ENCODE data around the gene PKN1. TPM values are rescaled to one million over a fixed set of nuclear protein-coding genes. Genes with fewer than 3 reads are reported as not detected.

Gene PKN1
- total and polyA plus RNA-seq, 2 of the 4 experiments (the other 2 are of a cell fraction): 39.1 to 41.4 TPM

DNA sequence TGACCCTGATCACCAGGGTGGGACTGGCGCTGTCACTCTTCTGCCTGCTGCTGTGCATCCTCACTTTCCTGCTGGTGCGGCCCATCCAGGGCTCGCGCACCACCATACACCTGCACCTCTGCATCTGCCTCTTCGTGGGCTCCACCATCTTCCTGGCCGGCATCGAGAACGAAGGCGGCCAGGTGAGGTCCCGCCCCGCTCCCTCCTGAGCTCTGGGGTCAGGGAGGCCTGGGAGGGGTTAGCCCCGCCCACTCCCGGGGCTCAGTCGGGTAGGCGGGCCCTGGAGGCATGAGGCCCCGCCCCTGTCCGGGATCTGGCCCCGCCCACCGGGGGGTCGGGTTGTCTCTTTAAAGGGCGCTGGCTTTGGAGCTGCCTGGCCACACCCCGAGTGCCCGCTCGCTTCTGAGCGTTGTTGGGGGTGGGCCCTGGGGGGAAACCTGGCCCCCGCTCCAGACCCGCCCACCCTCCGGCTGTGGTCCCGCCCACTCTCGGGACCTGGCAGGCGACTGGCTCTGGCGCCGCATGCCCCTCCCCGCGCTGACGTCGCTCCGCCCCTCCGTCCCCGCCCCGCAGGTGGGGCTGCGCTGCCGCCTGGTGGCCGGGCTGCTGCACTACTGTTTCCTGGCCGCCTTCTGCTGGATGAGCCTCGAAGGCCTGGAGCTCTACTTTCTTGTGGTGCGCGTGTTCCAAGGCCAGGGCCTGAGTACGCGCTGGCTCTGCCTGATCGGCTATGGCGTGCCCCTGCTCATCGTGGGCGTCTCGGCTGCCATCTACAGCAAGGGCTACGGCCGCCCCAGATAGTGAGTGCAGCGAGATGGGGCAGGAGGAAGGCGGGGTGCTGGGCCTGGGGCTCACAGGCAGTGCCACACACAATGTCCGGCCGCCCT lies 27.1 kb upstream of the PKN1 start:
- in situ Hi-C loops (cut with MboI; ENCODE audit: low sequenced_read_pairs) (no loop called here), dilution Hi-C loops (cut with HindIII; ENCODE audit: low sequenced_read_pairs, unreplicated experiment) (no loop called here), intact Hi-C loops (cut with micrococcal nuclease) (loop anchor here (1.0 to 2.0 kb wide), 2 partner anchors 206 to 257 kb away; no protein-coding TSS in a partner anchor)
- no peak overlapping the region for H2BK15ac ChIP-seq (ENCODE audit: low read depth, low read length)
- no TSS peak for BruUV-seq (replicated peaks)
- POLR2A ChIA-PET (ENCODE audit: unreplicated experiment): no interaction called here
- peaks cover 25% of the 10 kb centered on the region for H4K20me1 ChIP-seq (ENCODE audit: insufficient read depth, low read length)
- H2BK5ac ChIP-seq (ENCODE audit: low read depth, low read length, poor library complexity, severe bottlenecking): no peak overlapping the region
- no peaks in the 10 kb centered on the region for H3K27me3 ChIP-seq (ENCODE audit: control insufficient read depth, insufficient read depth, low read length)
- H4K5ac ChIP-seq (ENCODE audit: low read depth, low read length): no peak overlapping the region
- no peak overlapping the region for H2BK20ac ChIP-seq (ENCODE audit: low read depth, low read length)
- peak overlapping the region; percentile 60 for H2AK5ac ChIP-seq (ENCODE audit: low read depth, low read length)
- DNase-seq (peak; percentile 73), ATAC-seq (ENCODE audit: low read depth) (peak; percentile 95)
- H3K4me2 ChIP-seq (ENCODE audit: low read depth, low read length): peak overlapping the region; percentile 12; the same call in 1 of the 2 replicates
- H3K4me3 ChIP-seq (ENCODE audit: insufficient read depth, low read depth, low read length): peak overlapping the region; percentile 7; the same call in 1 of the 2 replicates
- H4K91ac ChIP-seq (ENCODE audit: insufficient read depth, low read depth, low read length): no peak overlapping the region
- no peak overlapping the region for H3K18ac ChIP-seq (ENCODE audit: low read depth, low read length)
- no peak overlapping the region for H3K9ac ChIP-seq (ENCODE audit: low read depth, low read length)
- peaks cover 6% of the 10 kb centered on the region; the same call in 1 of the 2 replicates for H3K9me1 ChIP-seq (ENCODE audit: insufficient read depth, low read length)
- H2BK120ac ChIP-seq (ENCODE audit: low read depth, low read length): no peak overlapping the region
- H3K56ac ChIP-seq (ENCODE audit: extremely low read depth, insufficient read depth, low read length): no peak overlapping the region
- peaks cover 0 to 14% of the 10 kb centered on the region in 2 experiments; a peak in 2 of 4 replicates for H3K79me1 ChIP-seq (ENCODE audit: low read depth in 1 of 2, low read length in 2 of 2)
- peak overlapping the region in 1 of 2 experiments; percentile 67; a peak in 1 of 4 replicates for H4K8ac ChIP-seq (ENCODE audit: low read depth in 2 of 2, low read length in 2 of 2)
- WGBS, 2 experiments (ENCODE audit: extremely low coverage in 2 of 2, insufficient read length in 1 of 2): 22% methylated on average over 19 of the region's 61 CpGs; no CpG with 5 or more reads in 1 of the 2 experiments
- H3K4ac ChIP-seq (ENCODE audit: low read depth, low read length): no peak overlapping the region
- no peaks in the 10 kb centered on the region; the same call in 1 of the 2 replicates for H3K9me3 ChIP-seq (ENCODE audit: control insufficient read depth, insufficient read depth, low read length)
- no peak overlapping the region for H3K14ac ChIP-seq (replicated peaks; ENCODE audit: low read depth, low read length)
- CTCF ChIA-PET: interaction anchor here (0.6 to 1.6 kb wide), 6 partner anchors 8 to 269 kb away, joined by 3 to 7 read pairs (median 4); partner anchors contain the start of gene ASF1B
- no peaks in the 10 kb centered on the region for H3K4me1 ChIP-seq (ENCODE audit: control insufficient read depth, insufficient read depth, low read length)
- H3K36me3 ChIP-seq (ENCODE audit: control insufficient read depth, insufficient read depth, low read length): peaks cover 50% of the 10 kb centered on the region
- H3K27ac ChIP-seq (ENCODE audit: insufficient read depth, low read length): no peak overlapping the region
- peak overlapping the region; percentile 77 for H2AFZ ChIP-seq (replicated peaks; ENCODE audit: low read length, poor library complexity)
- H3K23ac ChIP-seq (ENCODE audit: low read depth, low read length): no peak overlapping the region; the same call in 1 of the 2 replicates
- peak overlapping the region; percentile 93 for H2AK9ac ChIP-seq (replicated peaks; ENCODE audit: low read depth, low read length, poor library complexity)
- TF ChIP-seq RCOR1 (IDR thresholded peaks at IDR 0.05; ENCODE audit: insufficient replicate concordance, low read length) (no peak), RAD21 (IDR thresholded peaks at IDR 0.05; ENCODE audit: low read length) (peak; percentile 79), NFE2L2 (IDR thresholded peaks at IDR 0.05; ENCODE audit: low read depth, low read length) (no peak), FOS (IDR thresholded peaks at IDR 0.05; ENCODE audit: low read depth, low read length) (no peak), SMC3 (IDR thresholded peaks at IDR 0.05; ENCODE audit: low read depth, low read length) (peak; percentile 66), CEBPB (IDR thresholded peaks at IDR 0.05; ENCODE audit: low read depth, low read length) (no peak), MAZ (IDR thresholded peaks at IDR 0.05; ENCODE audit: borderline replicate concordance, low read depth, low read length) (peak; percentile 89; the same call in 1 of the 2 replicates), CHD1 (IDR thresholded peaks at IDR 0.05; ENCODE audit: low read depth, low read length) (no peak), BHLHE40 (IDR thresholded peaks at IDR 0.05; ENCODE audit: low read depth, low read length) (no peak), POLR2A (IDR thresholded peaks at IDR 0.05; ENCODE audit: low read depth, low read length) (no peak)
- TF ChIP-seq, protein P1, sequence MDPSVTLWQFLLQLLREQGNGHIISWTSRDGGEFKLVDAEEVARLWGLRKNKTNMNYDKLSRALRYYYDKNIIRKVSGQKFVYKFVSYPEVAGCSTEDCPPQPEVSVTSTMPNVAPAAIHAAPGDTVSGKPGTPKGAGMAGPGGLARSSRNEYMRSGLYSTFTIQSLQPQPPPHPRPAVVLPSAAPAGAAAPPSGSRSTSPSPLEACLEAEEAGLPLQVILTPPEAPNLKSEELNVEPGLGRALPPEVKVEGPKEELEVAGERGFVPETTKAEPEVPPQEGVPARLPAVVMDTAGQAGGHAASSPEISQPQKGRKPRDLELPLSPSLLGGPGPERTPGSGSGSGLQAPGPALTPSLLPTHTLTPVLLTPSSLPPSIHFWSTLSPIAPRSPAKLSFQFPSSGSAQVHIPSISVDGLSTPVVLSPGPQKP (IDR thresholded peaks at IDR 0.05; ENCODE audit: borderline replicate concordance, low read depth, low read length): no peak
- TF ChIP-seq, protein P2, sequence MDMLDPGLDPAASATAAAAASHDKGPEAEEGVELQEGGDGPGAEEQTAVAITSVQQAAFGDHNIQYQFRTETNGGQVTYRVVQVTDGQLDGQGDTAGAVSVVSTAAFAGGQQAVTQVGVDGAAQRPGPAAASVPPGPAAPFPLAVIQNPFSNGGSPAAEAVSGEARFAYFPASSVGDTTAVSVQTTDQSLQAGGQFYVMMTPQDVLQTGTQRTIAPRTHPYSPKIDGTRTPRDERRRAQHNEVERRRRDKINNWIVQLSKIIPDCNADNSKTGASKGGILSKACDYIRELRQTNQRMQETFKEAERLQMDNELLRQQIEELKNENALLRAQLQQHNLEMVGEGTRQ (IDR thresholded peaks at IDR 0.05; ENCODE audit: low read depth, low read length): no peak
- TF ChIP-seq, protein P3, sequence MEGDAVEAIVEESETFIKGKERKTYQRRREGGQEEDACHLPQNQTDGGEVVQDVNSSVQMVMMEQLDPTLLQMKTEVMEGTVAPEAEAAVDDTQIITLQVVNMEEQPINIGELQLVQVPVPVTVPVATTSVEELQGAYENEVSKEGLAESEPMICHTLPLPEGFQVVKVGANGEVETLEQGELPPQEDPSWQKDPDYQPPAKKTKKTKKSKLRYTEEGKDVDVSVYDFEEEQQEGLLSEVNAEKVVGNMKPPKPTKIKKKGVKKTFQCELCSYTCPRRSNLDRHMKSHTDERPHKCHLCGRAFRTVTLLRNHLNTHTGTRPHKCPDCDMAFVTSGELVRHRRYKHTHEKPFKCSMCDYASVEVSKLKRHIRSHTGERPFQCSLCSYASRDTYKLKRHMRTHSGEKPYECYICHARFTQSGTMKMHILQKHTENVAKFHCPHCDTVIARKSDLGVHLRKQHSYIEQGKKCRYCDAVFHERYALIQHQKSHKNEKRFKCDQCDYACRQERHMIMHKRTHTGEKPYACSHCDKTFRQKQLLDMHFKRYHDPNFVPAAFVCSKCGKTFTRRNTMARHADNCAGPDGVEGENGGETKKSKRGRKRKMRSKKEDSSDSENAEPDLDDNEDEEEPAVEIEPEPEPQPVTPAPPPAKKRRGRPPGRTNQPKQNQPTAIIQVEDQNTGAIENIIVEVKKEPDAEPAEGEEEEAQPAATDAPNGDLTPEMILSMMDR (conservative IDR thresholded peaks at IDR 0.05; ENCODE audit: low read depth, low read length): peak; percentile 83

All from IMR-90 (cell line).